HG03139 (cell line): ENCODE data around the gene SPART.
"Not testable (repeated sequence)": the region's sequence is repeated elsewhere in the genome, so short reads cannot be mapped to it uniquely, and the experiment has no call there.

Experiments used
- ATAC-seq: cut with Tn5 transposase; IDR thresholded peaks from one replicate; pipeline ENCODE4 v1.9.1; 2021; ENCODE audit not compliant: unreplicated experiment

Gene SPART

DNA sequence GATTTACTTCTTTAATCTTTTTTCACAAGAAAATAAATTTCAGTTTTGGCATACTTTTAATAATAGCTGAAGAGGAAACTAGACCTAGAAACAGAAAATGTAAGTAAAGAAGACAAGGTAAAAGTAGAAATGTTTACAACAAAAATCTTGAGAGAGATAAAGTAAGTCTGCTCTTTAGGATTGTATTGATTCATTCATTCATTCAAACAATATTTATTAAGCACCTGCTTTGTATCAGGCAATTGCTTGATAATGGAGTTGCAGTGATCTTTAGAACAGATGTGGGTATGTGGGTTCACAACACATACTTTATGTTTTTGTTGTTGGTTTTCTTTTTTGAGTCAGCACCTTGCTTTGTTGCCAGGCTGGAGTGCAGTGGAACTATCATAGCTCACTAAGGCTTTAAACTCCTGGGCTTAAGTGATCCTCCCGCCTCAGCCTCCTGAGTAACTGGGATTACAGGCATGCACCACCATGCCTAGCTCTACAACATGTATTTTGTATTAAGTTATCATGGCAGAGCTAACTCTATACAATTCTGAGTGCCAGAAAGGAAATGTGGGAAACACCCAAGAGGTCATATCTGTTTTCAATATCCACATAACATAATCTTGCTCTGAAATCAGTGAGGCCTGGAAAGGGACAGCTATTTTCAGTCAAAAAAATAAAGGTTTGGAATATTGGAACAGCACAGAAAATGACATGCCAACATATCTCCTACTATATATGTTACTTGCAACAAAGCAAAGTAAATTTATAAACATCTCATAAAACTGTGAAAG lies 8.8 kb upstream of the SPART start:
- no peak for ATAC-seq

DNA sequence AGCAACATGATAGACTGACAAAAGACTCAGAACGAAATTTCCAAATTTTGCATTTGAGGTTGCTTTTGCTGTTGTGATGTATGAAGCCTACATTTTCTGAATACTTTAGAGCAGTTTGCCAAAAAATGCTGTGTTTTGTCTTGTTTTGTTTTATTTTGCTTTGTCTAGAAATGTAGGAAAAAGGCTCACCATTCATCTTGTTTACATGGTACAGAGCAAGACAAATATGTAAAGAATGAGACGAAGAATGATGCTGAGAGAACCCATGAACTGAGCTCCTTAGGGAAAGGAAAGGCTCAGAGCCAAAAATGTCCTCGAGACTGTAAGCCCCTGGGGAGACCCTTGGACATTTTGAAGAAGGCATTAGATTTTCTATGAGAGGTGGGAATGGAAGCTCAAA lies 6.8 kb upstream of the SPART start:
- ATAC-seq: no peak

DNA sequence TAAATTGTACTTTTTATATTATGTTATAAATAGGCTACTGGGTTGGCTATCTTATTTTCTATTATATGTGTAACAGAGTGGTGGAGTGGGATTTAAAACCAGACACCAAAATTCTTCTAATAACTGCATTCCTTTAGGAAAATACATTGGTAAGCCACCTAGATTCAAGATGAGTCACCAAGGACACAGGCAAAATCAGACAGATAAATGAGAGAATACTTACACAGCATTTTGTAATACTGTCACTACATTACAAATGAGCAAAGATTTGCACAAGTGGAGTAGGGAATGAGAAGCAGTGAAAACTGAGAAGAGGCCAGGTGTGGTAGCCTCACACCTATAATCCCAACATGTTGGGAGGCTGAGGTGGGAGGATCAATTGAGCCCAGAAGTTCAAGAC lies 6.2 kb upstream of the SPART start:
- no peak for ATAC-seq

DNA sequence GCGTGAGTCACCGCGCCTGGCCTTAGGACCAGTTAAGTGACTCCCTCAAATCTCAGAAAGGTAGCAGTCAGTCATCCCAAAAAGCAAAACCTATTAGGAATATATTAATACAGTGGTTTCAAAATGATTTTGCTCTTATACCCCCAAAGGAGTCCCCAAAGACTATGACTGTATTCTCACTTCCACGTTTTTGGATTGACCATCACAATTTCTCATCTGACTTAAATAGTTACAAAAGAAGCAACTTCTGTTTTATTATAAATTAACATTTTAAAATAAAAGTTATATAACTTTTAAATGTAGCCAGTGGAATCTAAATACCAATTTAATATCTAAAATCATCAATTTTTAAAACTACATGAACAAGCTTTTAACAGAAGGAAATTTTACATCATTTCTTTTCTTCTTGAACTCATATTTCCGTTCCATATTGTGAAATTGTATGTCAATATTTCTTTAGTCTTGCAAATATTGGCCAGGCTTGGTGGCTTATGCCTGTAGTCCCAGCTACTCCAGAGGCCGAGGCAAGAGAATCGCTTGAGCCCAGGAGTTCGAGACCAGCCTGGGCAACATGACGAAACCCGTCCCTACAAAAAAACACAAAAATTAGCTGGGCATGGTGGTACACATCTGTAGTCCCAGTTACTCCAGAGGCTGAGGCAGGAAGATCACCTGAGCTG lies 1.5 kb upstream of the SPART start:
- ATAC-seq: no peak

DNA sequence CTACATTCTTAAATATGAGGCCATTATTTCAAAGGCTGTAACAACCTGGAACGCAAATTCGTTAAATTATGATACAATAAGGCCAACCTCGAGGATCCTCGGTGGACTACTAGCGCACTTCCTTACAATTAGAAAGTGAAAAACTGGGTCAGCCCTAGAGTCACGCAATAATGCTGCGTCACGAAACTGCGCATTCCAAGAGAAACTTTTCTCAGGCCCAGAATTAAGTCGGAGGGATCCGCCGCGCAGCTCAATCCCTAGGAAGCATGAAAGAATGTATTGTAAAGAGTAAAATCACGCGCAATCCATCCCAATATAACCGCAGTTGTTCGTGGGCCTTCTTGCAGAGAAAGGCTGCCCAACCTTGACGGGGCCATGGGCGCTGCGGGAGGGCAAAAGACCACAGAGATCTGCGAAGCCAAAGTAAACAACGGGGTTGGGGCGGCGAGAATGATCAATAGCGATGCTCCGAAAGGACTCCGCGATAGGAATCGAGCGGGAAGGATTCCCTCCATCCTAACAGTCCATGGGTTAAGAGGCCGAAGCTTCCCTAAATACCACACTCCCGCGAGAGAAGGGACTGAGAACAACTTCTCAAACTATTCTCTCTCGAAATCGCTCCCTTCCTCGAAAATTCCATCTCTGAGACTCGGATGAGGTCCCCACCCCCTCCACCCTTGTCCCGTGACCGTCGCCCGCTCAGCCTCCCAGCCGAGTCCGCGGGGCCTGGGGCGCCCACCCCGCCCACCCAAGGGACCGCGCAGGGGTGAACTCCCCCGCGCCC lies 564 bp downstream of the SPART start:
- ATAC-seq: no peak

DNA sequence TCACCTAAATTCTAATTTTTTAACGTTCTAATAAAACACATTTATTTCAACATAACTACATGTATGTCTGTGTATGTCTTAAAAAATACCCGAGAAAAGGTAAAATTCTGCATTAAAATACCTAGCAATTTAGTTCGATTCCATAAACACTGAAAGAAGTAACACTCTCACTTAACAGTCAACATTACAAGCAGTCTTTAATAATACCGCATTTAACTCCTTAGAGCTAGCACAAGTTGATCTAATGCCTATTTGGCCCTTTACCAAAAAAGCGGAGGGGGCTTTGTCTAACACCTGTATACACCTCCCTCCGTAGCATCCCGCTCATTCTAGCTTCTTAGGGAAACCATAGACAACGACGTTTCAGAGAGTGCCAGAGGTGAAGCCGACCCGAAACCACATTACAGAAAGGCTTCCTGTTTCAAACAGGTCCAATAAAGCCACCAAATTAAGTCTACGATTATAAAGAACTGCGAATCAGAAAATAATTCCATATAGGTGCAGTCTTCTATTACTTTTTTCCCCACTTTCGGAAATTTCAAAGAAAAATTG lies 1.2 kb downstream of the SPART start:
- no peak for ATAC-seq

DNA sequence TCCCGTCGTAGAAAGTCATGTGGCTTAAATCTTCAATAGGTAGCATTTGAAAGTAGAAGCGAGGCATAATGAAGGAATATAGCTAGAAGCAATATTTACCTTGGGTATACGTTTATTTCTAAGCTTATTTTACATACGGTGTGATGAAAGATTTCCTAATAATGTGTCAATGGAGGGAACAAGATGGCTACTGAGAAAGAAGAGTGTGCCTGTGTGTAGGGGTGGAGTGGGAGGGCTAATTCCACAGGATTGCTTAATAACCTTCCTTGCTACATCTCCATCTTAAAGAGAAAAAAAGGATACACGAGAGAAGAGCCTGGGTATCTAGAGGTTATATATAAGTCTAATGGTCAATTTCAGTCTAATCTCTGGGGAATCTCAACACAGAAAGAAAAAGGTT lies 2.0 kb downstream of the SPART start:
- no peak for ATAC-seq

DNA sequence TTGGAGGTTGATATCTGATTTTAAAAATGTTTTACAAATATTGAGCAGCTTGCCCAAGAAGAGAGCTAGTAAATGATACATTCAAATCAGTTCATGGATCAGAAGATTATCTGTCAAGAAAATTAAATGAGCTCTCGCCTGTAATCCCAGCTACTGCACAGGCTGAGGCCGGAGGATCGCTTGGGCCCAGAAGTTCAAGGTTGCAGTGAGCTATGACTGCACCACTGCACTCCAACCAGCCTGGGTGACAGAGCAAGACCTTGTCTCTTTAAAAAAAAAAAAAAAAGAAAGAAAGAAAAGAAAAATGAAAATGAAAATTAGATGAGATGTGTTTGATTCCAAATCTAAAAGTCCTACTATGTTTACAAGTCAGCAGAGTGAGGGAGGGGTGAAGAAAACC lies 2.4 kb downstream of the SPART start:
- ATAC-seq: no peak

DNA sequence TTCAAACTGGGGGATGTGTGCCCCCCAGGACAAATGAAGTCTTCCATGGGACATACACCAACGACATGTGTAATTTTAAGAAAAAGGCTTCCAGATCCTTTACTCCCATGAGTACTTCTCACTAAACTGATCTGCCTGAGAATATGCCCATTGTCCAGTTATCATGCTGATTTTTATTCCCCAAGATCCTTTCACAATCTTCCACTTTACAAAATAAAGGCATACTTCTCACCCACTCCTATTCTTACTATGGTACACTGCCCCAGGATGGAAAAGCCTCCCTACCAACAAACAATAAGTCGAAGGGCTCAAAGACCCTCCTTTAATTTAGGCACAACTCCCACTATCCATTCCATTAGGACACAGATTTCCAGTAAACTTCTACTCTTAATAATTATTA lies 3.5 kb downstream of the SPART start:
- no peak for ATAC-seq

DNA sequence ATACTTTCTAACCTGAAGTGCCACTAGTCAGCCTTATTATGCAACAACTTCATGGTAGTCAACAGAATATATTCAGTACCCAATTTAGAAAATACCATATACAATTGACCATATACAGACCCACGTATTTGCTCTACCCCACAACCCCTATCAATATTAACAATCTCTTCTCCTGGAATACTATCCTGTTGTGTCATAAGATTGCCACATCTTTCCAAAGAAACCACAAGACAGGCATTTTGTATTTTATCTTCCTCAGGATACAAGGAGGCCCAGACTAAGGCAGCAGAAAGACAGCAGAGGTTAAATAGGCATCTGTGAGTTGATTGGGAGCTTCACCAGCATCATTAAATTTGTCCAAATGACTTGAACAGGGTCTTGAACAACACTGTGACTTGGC lies 4.5 kb downstream of the SPART start:
- no peak for ATAC-seq

DNA sequence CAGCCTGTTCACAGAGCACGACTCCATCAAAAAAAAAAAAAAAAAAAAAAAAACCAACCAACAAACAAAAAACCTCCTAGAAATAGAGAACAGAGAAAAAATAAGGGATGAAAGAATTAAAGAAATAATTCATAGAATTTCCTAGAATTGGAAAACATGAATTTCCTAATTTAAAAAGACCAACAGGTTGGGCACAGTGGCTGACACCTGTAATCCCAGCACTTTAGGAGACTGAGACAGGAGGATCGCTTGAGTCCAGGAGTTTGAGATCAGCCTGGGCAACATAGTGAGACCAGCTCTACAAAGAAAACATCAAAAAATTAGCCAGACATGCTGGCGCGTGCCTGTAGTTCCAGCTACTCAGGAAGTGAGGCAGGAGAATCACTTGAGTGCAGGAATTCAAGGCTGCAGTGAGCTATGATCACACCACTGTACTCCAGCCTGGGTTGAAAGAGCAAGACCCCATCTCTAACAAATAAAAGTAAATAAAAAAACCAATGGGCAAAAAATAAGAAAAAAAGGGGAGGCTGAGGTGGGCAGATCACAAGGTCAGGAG lies 6.5 kb downstream of the SPART start:
- ATAC-seq: no peak

DNA sequence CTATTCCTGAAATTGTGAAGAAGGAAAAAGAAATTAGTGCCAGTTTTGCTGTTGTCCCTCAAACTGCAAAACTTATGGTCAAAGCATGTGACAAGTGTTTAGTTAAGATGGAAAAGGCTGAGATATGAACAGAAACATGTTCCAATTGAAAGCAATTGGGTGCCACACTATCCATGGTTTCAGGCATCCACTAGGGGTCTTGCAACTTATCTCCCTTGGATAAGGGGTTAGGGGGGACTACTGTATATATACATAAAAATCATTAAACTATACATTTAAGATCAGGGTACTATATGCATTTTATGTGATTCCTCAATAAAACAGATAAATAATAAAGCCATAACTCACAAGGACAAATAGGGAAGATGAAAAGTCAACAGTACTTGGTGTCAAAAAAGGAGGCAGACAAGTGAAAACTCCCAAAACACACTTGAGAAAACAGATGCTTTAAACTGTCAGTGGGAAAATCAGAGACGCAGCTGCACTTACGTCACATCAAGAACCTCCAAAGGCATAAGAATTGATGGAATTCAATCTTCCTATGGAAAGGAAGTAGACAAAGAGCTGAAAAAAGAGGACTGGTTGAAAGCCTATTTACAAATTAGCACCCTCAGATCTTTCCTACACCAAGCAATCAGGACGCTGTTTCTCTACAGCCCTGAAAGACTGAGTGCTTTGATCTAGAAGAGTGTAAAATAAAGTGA lies 8.1 kb downstream of the SPART start:
- ATAC-seq: no peak

DNA sequence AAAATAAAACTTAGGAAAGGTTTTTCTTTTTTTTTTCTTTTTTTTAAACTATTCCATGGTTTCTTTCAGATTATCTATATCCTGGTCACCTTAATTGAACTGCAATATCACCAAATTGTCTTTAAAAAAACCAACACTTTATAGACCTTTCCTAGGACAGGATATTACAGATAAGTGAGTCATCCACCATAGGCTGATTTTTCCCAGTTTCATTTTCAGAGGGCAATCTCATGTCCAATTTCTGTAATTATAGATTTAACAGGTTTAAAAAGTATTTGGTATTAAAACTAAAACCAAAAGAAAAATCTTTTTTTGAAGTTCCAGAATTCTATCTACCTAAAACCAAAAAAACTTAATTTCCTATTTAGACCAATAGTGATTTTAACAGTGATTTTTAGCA lies 13.2 kb downstream of the SPART start:
- ATAC-seq: no peak

DNA sequence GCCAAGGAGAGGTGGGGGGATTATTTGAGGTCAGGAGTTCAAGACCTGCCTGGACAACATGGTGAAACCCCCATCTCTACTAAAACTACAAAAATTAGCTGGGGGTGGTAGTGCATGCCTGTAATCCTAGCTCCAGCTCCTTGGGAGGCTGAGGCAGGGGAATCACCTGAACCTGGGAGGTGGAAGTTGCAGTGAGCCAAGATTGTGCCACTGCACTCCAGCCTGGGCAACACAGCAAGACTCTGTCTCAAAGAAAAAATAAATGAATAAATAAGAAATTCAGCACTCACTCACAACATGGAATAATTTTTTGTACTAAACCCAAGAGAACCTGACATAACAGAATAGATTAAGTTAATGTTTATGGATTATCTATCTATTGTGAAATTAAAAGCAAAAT lies 13.9 kb downstream of the SPART start:
- not testable (repeated sequence) for ATAC-seq

DNA sequence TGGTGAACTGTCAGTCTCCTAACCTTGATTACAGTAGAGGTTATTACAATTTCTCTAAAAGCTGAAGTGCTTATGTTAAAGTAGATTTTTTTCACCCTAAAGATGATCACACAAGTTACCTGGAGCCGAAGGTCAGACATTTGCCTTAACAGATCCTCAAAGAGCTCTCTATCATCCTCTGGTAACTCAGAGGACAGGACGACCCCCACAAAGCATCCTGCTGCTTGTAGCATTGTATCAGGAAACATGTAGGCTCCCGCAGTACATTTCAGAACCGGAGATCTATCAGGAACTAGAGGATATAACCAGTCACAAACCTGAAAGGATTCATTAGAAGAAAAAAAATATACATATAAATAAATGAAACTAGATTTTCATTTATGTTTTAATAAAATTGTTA lies 14.9 kb downstream of the SPART start:
- no peak for ATAC-seq

DNA sequence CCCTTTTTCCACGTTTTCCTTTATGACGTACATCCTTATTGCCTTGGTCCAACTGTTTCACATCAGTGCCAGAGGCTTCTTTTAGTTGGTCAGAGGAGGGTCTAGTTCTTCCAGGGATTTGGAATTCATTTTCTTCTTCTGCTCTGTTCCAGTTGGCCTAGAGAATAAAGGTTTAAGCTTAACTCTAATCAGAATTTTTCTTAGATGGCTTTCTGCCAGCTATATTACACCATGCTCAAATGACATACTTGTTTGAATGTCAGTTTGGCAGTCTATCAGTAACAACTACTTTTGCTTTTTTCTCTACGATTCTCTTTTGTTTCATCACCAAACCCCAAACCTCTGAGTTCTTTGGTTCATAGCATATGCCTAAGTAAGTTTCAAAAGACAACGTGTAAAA lies 16.8 kb downstream of the SPART start:
- no peak for ATAC-seq

DNA sequence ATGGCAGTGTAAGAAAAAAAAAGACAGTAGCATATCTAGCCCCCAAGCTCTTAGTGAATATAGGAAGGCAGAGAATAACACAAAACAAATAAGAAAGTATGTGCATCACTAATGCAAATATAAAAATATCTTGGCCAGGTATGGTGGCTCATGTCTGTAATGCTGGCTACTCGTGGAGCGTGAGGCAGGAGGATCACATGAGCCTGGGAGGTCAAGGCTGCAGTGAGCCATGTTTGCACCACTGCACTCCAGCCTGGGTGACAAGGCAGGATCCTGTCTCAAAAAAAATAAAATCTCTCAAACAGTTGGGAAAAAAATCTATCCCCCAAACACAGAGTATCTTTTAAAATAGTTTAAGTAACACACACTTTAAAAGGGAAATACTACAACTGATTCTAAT lies 17.4 kb downstream of the SPART start:
- no peak for ATAC-seq

DNA sequence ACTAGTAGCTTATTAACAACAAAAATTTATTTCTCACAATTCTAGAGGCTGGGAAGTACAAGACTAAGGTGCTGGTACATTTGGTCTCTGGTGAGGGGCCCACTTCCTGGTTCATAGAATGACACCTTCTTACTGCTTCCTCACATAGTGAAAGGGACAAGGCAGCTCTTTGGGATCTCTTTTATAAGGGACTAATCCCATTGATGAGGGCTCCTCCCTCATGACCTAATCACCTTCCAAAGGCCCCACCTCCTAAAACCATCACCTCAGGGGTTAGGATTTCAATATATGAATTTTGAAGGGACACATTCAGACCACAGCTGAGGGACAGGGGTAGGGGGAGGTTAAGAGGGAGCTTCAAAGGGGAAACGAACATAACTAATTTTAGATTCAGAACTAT lies 20.3 kb downstream of the SPART start:
- ATAC-seq: no peak

DNA sequence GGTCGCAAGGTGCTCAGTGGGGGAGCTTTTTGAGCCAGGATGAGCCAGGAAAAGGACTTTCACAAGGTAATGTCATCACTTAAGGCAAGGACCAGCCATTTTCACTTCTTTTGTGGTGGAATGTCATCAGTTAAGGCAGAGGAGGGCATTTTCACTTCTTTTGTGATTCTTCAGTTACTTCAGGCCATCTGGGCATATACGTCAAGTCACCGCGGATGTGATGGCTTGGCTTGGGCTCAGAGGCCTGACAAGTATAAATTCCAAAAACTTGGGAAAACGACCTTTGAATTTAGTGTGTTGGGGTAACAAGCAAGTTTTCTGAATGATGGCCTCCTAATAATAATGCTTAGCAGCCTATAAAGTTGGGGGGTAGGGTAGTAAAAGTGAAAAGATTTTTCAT lies 21.3 kb downstream of the SPART start:
- ATAC-seq: not testable (repeated sequence)

DNA sequence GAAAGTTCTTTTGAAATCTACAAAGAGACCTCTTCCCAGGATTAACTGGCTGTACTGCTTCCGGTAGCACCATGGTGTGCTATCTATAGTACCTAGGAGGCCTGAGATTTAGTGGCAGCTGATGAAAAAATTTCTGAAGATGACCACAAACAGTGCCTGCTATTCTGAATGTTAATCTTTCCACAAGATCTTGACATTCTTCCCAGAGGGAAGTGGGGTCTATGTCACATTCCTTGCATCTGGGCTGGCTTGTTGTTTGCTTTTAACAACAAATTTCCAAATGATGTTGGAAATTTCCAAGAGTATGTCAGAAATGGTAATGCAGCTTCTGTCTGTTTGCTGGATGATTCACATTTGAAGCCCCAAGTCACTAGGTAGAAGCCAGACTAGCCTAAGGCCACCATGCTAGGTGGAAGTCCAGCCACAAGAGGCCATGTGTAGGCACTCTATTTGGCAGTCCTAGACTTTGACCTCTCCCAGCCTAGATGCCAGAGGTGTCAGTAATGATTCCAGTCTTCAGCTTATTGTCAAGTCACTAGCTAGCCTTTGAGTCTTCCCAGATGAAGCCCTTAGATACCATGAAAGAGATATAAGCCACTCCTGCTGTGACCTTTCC lies 22.1 kb downstream of the SPART start:
- ATAC-seq: no peak
